T-helper 17 cell (primary cell): ENCODE results near the gene OR2A42. TPM values are rescaled to one million over a fixed set of nuclear protein-coding genes. Genes with fewer than 3 reads are reported as not detected.

Source experiments
- total RNA-seq, 4 donors: library from RNA in 2 of 4; stranded (reverse) in 2 of 4; gene quantifications; one replicate each; pipeline ENCODE4 v1.2.3 and lab custom pipeline; 2022 to 2026

The OR2A42 gene
- total RNA-seq, 2 donors from 2014 or later = 0.07 TPM; not detected in 1

Other genes with a start within 250 kb of the OR2A42 start
- not detected for gene OR6B1, start 239.3 kb downstream of the OR2A42 start, total RNA-seq
- not detected for gene OR2A5, start 190.7 kb downstream of the OR2A42 start, total RNA-seq
- not detected for gene OR2A25, start 169.8 kb downstream of the OR2A42 start, total RNA-seq
- not detected for gene OR2A12, start 153.3 kb downstream of the OR2A42 start, total RNA-seq
- gene OR2A2, start 130.0 kb downstream of the OR2A42 start, total RNA-seq = not detected
- not detected for gene OR2A14, start 116.4 kb downstream of the OR2A42 start, total RNA-seq
- gene CTAGE4, start 56.1 kb downstream of the OR2A42 start, total RNA-seq = under 1 TPM in 1 of 2 donors, not detected in 1; 0.32 TPM
- 1 to 10 TPM in 1 of 2 donors, not detected in 1; 2.2 TPM for gene ARHGEF35, start 43.8 kb downstream of the OR2A42 start, total RNA-seq
- 1 to 10 TPM; 1.2 to 6.5 TPM for gene OR2A7, start 25.2 kb upstream of the OR2A42 start, total RNA-seq
- gene CTAGE8, start 29.7 kb upstream of the OR2A42 start, total RNA-seq = 1 to 10 TPM in 1 of 2 donors, under 1 TPM in 1; 0.47 to 1.6 TPM
- not detected for gene OR2A1, start 72.8 kb upstream of the OR2A42 start, total RNA-seq
- 10 to 100 TPM in 1 of 2 donors, 1 to 10 TPM in 1; 4.2 to 12.4 TPM for gene ARHGEF5, start 115.8 kb upstream of the OR2A42 start, total RNA-seq
- gene NOBOX, start 164.1 kb upstream of the OR2A42 start, total RNA-seq = not detected